Globus pallidus (tissue), 1 donor: ENCODE results near the gene CFDP1.
"Not testable (repeated sequence)": the region's sequence is repeated elsewhere in the genome, so short reads cannot be mapped to it uniquely, and the experiment has no call there.

Source experiments
- DNase-seq: peaks from one replicate; pipeline ENCODE4 v3.0.0-alpha.2; 2015; ENCODE audit warnings: low spot score

The CFDP1 gene

GRCh38 chr16:75458439-75458838 lies 25.1 kb upstream of the CFDP1 start:
- no peak for DNase-seq

- DNase-seq, result no peak
Measured at GRCh38 chr16:75458029-75458428, 24.7 kb upstream of the CFDP1 start.

- DNase-seq, result no peak
Measured at GRCh38 chr16:75457485-75458021, 24.2 kb upstream of the CFDP1 start.

GRCh38 chr16:75456971-75457370 lies 23.7 kb upstream of the CFDP1 start:
- no peak for DNase-seq

GRCh38 chr16:75456486-75456885 lies 23.2 kb upstream of the CFDP1 start:
- not testable (repeated sequence) for DNase-seq

GRCh38 chr16:75455677-75456076 lies 22.4 kb upstream of the CFDP1 start:
- no peak for DNase-seq

- no peak for DNase-seq
Measured at GRCh38 chr16:75452464-75453190, 19.3 kb upstream of the CFDP1 start.

GRCh38 chr16:75446416-75446815 lies 13.1 kb upstream of the CFDP1 start:
- DNase-seq, result no peak

- no peak for DNase-seq
Measured at GRCh38 chr16:75445298-75445697, 12.0 kb upstream of the CFDP1 start.

- DNase-seq, result no peak
Measured at GRCh38 chr16:75443298-75443697, 10.0 kb upstream of the CFDP1 start.

GRCh38 chr16:75433732-75434413 lies 570 bp upstream of the CFDP1 start:
- no peak for DNase-seq

- no peak for DNase-seq
Measured at GRCh38 chr16:75429621-75430403, 3.5 kb downstream of the CFDP1 start.

- not testable (repeated sequence) for DNase-seq
Measured at GRCh38 chr16:75426524-75426923, 6.8 kb downstream of the CFDP1 start.

- DNase-seq, result not testable (repeated sequence)
Measured at GRCh38 chr16:75424105-75424762, 9.1 kb downstream of the CFDP1 start.

GRCh38 chr16:75423723-75424104 lies 9.6 kb downstream of the CFDP1 start:
- DNase-seq, result no peak

- DNase-seq, result no peak
Measured at GRCh38 chr16:75421820-75422126, 11.5 kb downstream of the CFDP1 start.

- DNase-seq, result peak; percentile 16
Measured at GRCh38 chr16:75420987-75421819, 12.1 kb downstream of the CFDP1 start.

GRCh38 chr16:75416904-75417565 lies 16.3 kb downstream of the CFDP1 start:
- no peak for DNase-seq

GRCh38 chr16:75415169-75415905 lies 18.0 kb downstream of the CFDP1 start:
- DNase-seq, result peak; percentile 29

GRCh38 chr16:75413951-75414350 lies 19.4 kb downstream of the CFDP1 start:
- DNase-seq, result no peak
